IMR-90 (cell line): Measurements from ENCODE around the gene NECTIN4. TPM values are rescaled to one million over a fixed set of nuclear protein-coding genes. Genes with fewer than 3 reads are reported as not detected.
A peak's percentile ranks its signal among the peaks of the same experiment; 100 is the strongest.

Experiments
- ATAC-seq: fragments of 200-7000 bp; cut with Tn5 transposase; 2 replicates; pipeline ENCODE4 v1.9.1; 2020; ENCODE audit warnings: low read depth, mild to moderate bottlenecking, moderate library complexity
- BruUV-seq: library from RNA; stranded (reverse); fragments of 400-500 nt; replicated peaks from 2 replicates; lab custom pipeline; 2021; lab: Mats Ljungman, UMichigan
- CTCF ChIA-PET: fragments of 300-600 bp; formaldehyde crosslinking; extraction: SDS; loops from one replicate; lab custom pipeline; 2021; ENCODE audit warnings: antibody characterized with exemption; lab: Yijun Ruan, JAX
- POLR2A ChIA-PET: fragments of 300-600 bp; sonication (Branson Sonifier 250); formaldehyde crosslinking; loops from one replicate; lab custom pipeline; 2022; ENCODE audit warnings: antibody characterized with exemption; ENCODE audit not compliant: unreplicated experiment; lab: Charles Lee
- DNase-seq: peaks from one replicate; pipeline ENCODE4 v3.0.0; 2013
- H2AFZ ChIP-seq: replicated peaks from 2 replicates; pipeline ENCODE3; 2013; ENCODE audit warnings: low read length, mild to moderate bottlenecking; ENCODE audit not compliant: poor library complexity
- H2AK5ac ChIP-seq: 2 replicates; pipeline ENCODE4 v1.6.1; 2013; ENCODE audit warnings: low read depth, low read length, inconsistent platforms
- H2AK9ac ChIP-seq: replicated peaks from 2 replicates; pipeline ENCODE3; 2013; ENCODE audit warnings: mild to moderate bottlenecking, low read depth, low read length, moderate library complexity; ENCODE audit not compliant: poor library complexity
- H2BK120ac ChIP-seq: 2 replicates; pipeline ENCODE4 v1.6.1; 2013; ENCODE audit warnings: low read depth, low read length, inconsistent platforms
- H2BK15ac ChIP-seq: 3 replicates; pipeline ENCODE4 v1.6.1; 2013; ENCODE audit warnings: low read depth, low read length, inconsistent platforms
- H2BK20ac ChIP-seq: 2 replicates; pipeline ENCODE4 v1.6.1; 2013; ENCODE audit warnings: low read depth, mild to moderate bottlenecking, inconsistent platforms, low read length, moderate library complexity
- H2BK5ac ChIP-seq: 2 replicates; pipeline ENCODE4 v1.6.1; 2013; ENCODE audit warnings: mild to moderate bottlenecking, low read depth, low read length, inconsistent platforms; ENCODE audit not compliant: poor library complexity, severe bottlenecking
- H3K14ac ChIP-seq: replicated peaks from 2 replicates; pipeline ENCODE4 v1.6.1; 2013; ENCODE audit warnings: low read depth, low read length, inconsistent platforms
- H3K18ac ChIP-seq: 2 replicates; pipeline ENCODE4 v1.6.1; 2013; ENCODE audit warnings: low read depth, low read length, control low read depth
- H3K23ac ChIP-seq: 2 replicates; pipeline ENCODE4 v1.6.1; 2013; ENCODE audit warnings: low read depth, low read length, inconsistent platforms
- H3K27ac ChIP-seq: 2 replicates; pipeline ENCODE4 v1.5.1; 2013; ENCODE audit warnings: mild to moderate bottlenecking, control low read depth, low read length; ENCODE audit not compliant: insufficient read depth
- H3K27me3 ChIP-seq: 2 replicates; pipeline ENCODE4 v1.6.1; 2013; ENCODE audit warnings: low read length; ENCODE audit not compliant: control insufficient read depth, insufficient read depth
- H3K36me3 ChIP-seq: 2 replicates; pipeline ENCODE4 v1.6.1; 2013; ENCODE audit warnings: low read length, mixed read lengths; ENCODE audit not compliant: control insufficient read depth, insufficient read depth
- H3K4ac ChIP-seq: 2 replicates; pipeline ENCODE4 v1.6.1; 2013; ENCODE audit warnings: low read depth, low read length, inconsistent platforms
- H3K4me1 ChIP-seq: 2 replicates; pipeline ENCODE4 v1.6.1; 2013; ENCODE audit warnings: low read length, mixed read lengths; ENCODE audit not compliant: control insufficient read depth, insufficient read depth
- H3K4me2 ChIP-seq: 2 replicates; pipeline ENCODE4 v1.6.1; 2013; ENCODE audit warnings: low read depth, mild to moderate bottlenecking, control low read depth, low read length, moderate library complexity
- H3K4me3 ChIP-seq: 2 replicates; pipeline ENCODE4 v1.5.1; 2013; ENCODE audit warnings: low read depth, mild to moderate bottlenecking, control low read depth, low read length, moderate library complexity; ENCODE audit not compliant: insufficient read depth
- H3K56ac ChIP-seq: 2 replicates; pipeline ENCODE4 v1.6.1; 2013; ENCODE audit warnings: low read length, inconsistent platforms; ENCODE audit not compliant: insufficient read depth; ENCODE audit errors: extremely low read depth
- H3K79me1 ChIP-seq, 2 experiments: 2 replicates each; pipeline ENCODE4 v1.6.1; 2013; ENCODE audit warnings: low read length in 2 of 2, inconsistent platforms in 1 of 2, low read depth in 1 of 2
- H3K9ac ChIP-seq: 2 replicates; pipeline ENCODE4 v1.6.1; 2013; ENCODE audit warnings: low read depth, low read length, control low read depth
- H3K9me1 ChIP-seq: 2 replicates; pipeline ENCODE4 v1.6.1; 2013; ENCODE audit warnings: low read length, inconsistent platforms; ENCODE audit not compliant: insufficient read depth
- H3K9me3 ChIP-seq: 2 replicates; pipeline ENCODE4 v1.6.1; 2013; ENCODE audit warnings: low read length; ENCODE audit not compliant: control insufficient read depth, insufficient read depth
- H4K20me1 ChIP-seq: 2 replicates; pipeline ENCODE4 v1.6.1; 2013; ENCODE audit warnings: low read length, inconsistent platforms; ENCODE audit not compliant: insufficient read depth
- H4K5ac ChIP-seq: 2 replicates; pipeline ENCODE4 v1.6.1; 2013; ENCODE audit warnings: mild to moderate bottlenecking, low read depth, low read length, control low read depth
- H4K8ac ChIP-seq, 2 experiments: 2 replicates each; pipeline ENCODE4 v1.6.1; 2013; ENCODE audit warnings: low read depth in 2 of 2, low read length in 2 of 2, control low read depth in 1 of 2, inconsistent platforms in 1 of 2
- H4K91ac ChIP-seq: 2 replicates; pipeline ENCODE4 v1.6.1; 2013; ENCODE audit warnings: low read depth, low read length, inconsistent platforms; ENCODE audit not compliant: insufficient read depth
- CEBPB ChIP-seq: IDR thresholded peaks from 2 replicates; pipeline ENCODE4 v1.6.1; 2012; ENCODE audit warnings: low read depth, low read length, improper control_type of control experiment
- POLR2A ChIP-seq: IDR thresholded peaks from 2 replicates; pipeline ENCODE4 v1.6.1; 2012; ENCODE audit warnings: mild to moderate bottlenecking, low read depth, low read length
- USF2 ChIP-seq: fragments of 150-350 bp; IDR thresholded peaks from 2 replicates; pipeline ENCODE4 v1.6.1; 2017; ENCODE audit warnings: mild to moderate bottlenecking, antibody characterized with exemption, low read length, low read depth
- WGBS, 2 experiments: methylation state at CpG; one replicate each; pipeline versions ENCODE4 v1.1.5 to v1.1.7; 2013; ENCODE audit warnings: missing lambda C conversion rate in 2 of 2; ENCODE audit not compliant: insufficient read length in 1 of 2; ENCODE audit errors: extremely low coverage in 2 of 2; 5-methylcytosine and 5-hydroxymethylcytosine counted together
- dilution Hi-C: fragments of 300-500 bp; cut with HindIII; formaldehyde crosslinking; loops from one replicate; pipeline ENCODE4 v1.14.3; 2018; ENCODE audit warnings: low sequenced_read_pairs; ENCODE audit not compliant: unreplicated experiment
- in situ Hi-C: fragments of 300-500 bp; cut with MboI; formaldehyde crosslinking; loops from 3 replicates; pipeline ENCODE4 v1.14.3; 2019; ENCODE audit warnings: low sequenced_read_pairs, inconsistent platforms, mixed read lengths
- intact Hi-C: fragments of 100-400 bp; cut with micrococcal nuclease; formaldehyde crosslinking; loops from 2 replicates; pipeline ENCODE4 v1.10.0; 2022
- polyA plus RNA-seq, 3 experiments: library from polyadenylated mRNA; depleted of rRNA; stranded (reverse); fragments of >200 nt; gene quantifications; 2 replicates each; pipeline ENCODE4 v1.2.3, GENCODE V29; 2012; ENCODE audit warnings: low replicate concordance in 1 of 3
- total RNA-seq: library from RNA; depleted of rRNA; stranded (reverse); fragments of >200 nt; gene quantifications from 2 replicates; pipeline ENCODE4 v1.2.3, GENCODE V29; 2012

NECTIN4 gene
- total and polyA plus RNA-seq, 2 of the 4 experiments (the other 2 are of a cell fraction): 0.18 to 0.24 TPM

DNA sequence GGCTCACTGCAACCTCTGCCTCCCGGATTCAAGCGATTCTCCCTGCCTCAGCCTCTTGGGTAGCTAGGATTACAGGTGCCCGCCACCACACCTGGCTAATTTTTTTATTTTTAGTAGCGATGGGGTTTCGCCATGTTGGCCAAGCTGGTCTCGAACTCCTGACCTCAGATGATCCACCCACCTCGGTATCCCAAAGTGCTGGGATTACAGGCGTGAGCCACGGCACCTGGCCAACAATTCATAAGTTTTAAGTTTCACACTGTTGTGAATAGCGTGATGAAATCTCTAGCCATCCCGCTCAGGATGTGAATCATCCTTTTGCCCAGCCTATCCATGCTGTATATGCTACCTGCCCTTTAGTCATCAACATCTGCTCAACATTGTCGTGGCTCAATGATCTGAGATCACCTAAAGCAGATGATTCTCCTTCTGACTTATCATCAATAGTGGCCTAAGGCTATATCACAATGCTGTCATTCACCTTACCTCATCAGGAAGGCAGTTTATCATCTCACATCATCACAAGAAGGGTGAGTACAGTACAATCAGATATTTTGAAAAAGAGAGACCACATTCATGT, 25.9 kb upstream of the NECTIN4 start (continued):
- no peak for TF ChIP-seq USF2
- TF ChIP-seq POLR2A: no peak

GRCh38 chr1:161114556-161114955, 25.2 kb upstream of the NECTIN4 start:
- BruUV-seq: no TSS peak
- intact Hi-C loops: no loop called here

More at GRCh38 chr1:161114556-161114955, 25.2 kb upstream of the NECTIN4 start:
- Histone ChIP-seq H4K5ac (no peak overlapping the region), H3K4me2 (peak overlapping the region; percentile 52; the same call in 1 of the 2 replicates), H3K27me3 (no peaks in the 10 kb centered on the region), H3K56ac (no peak overlapping the region), H4K20me1 (peaks cover 47% of the 10 kb centered on the region), H3K4ac (0 out of 2 replicates have a peak overlapping the region, but pooled peaks have one; percentile 39), H3K9me3 (no peaks in the 10 kb centered on the region), H4K8ac (peak overlapping the region in 1 of 2 experiments; percentile 36; a peak in 1 of 4 replicates), H3K23ac (no peak overlapping the region), H3K18ac (no peak overlapping the region), H3K14ac (no peak overlapping the region), H3K27ac (no peak overlapping the region), H3K9ac (no peak overlapping the region), H2BK15ac (no peak overlapping the region), H2AFZ (no peak overlapping the region), H3K4me1 (peaks cover 12% of the 10 kb centered on the region), H2AK9ac (no peak overlapping the region), H3K79me1 (peaks cover 23 to 83% of the 10 kb centered on the region in 2 experiments), H4K91ac (no peak overlapping the region), H3K36me3 (peaks cover 7% of the 10 kb centered on the region), H3K9me1 (peaks cover 27% of the 10 kb centered on the region), H2AK5ac (no peak overlapping the region), H2BK5ac (peak overlapping the region; percentile 66), H2BK120ac (peak overlapping the region; percentile 32), H2BK20ac (no peak overlapping the region), H3K4me3 (no peak overlapping the region)
- in situ Hi-C loops (no loop called here), dilution Hi-C loops (no loop called here)
- TF ChIP-seq CEBPB (peak; percentile 55; the same call in 1 of the 2 replicates), POLR2A (no peak)
- no peak for ATAC-seq
- no CpG with 5 or more reads among the region's 2 CpGs for WGBS, 2 experiments
- DNase-seq: peak; percentile 60
- CTCF ChIA-PET: interaction anchor here (0.6 kb wide), 1 partner anchor 124 kb away, joined by 3 read pairs; no protein-coding TSS in a partner anchor
- POLR2A ChIA-PET: no interaction called here
